ENCODE results near the gene CDH22. TPM values are rescaled to one million over a fixed set of nuclear protein-coding genes. Genes with fewer than 3 reads are reported as not detected.

The CDH22 gene
- total RNA-seq, 1 donor from 2014 or later: not detected

DNA sequence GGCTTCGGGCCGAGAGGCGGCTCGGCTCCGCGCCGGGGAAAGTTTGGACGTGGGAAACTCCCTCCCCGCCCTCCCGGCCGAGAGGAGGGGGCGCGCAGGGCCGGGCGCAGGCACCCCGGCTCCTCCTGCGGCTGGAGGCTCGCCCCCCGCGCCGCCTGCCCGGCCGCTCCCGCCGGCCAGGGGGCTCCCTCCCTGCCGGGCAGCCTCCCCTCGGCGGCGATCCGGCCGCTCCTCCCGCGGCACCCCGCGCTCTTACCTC lies 370 bp downstream of the CDH22 start:
- no peaks in the 10 kb centered on the region for H3K9me3 ChIP-seq
- no peak overlapping the region for H3K27ac ChIP-seq
- no peak for DNase-seq (ENCODE audit: low spot score in 2 of 2)
- peaks cover 6% of the 10 kb centered on the region in 2 donors for H3K4me1 ChIP-seq
- H3K4me3 ChIP-seq: peak overlapping the region; percentile 52 to 66
- H3K27me3 ChIP-seq: peaks cover 13% of the 10 kb centered on the region
- intact Hi-C loops (cut with DNase I): no loop called here
- TF ChIP-seq, protein P1, sequence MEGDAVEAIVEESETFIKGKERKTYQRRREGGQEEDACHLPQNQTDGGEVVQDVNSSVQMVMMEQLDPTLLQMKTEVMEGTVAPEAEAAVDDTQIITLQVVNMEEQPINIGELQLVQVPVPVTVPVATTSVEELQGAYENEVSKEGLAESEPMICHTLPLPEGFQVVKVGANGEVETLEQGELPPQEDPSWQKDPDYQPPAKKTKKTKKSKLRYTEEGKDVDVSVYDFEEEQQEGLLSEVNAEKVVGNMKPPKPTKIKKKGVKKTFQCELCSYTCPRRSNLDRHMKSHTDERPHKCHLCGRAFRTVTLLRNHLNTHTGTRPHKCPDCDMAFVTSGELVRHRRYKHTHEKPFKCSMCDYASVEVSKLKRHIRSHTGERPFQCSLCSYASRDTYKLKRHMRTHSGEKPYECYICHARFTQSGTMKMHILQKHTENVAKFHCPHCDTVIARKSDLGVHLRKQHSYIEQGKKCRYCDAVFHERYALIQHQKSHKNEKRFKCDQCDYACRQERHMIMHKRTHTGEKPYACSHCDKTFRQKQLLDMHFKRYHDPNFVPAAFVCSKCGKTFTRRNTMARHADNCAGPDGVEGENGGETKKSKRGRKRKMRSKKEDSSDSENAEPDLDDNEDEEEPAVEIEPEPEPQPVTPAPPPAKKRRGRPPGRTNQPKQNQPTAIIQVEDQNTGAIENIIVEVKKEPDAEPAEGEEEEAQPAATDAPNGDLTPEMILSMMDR (IDR thresholded peaks at IDR 0.05): no peak
- no peaks in the 10 kb centered on the region for H3K36me3 ChIP-seq

DNA sequence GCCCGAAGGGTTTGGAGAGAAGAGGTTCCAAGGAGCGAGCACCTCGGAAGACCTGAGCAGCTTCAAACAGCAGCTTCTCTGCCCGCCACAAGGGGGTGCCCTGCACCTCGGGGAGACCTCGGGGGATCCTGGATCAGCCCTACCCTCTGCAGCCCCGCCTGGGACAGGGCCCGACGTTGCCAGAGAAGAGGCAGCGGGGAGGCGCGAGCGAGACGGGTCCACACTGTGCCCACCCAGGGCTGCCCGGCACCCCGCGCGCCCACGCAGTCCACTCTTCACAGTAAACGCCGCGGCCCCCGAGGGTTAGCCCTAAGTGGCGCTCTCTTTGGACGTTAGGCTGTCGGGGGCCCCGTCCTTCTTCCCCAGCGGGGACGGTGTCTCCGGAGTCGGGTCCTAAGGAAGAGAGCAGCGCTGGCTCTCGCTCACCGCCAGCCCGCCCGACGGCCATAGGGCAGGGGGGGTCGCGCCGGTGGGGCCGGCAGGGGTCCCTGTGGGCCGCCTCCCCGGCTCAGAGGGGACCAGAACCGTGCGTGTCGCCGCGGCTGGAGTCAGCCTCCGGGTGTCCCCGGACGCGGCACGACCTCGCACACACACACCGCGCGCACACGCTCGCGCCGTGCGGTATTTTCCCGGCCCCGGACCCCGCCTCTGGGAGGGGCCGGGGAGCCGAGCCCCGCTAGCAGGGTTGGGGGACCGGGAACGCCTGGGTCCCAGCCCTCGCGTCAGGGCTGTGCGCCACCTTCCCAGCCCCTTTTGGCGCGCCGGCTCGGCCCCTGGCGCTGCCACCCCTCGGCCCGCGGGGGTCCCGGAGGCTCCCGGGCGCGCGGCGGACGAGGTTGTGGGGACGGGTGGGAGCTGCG lies 929 bp downstream of the CDH22 start:
- peaks cover 6% of the 10 kb centered on the region in 2 donors for H3K4me1 ChIP-seq
- TF ChIP-seq, protein P1 (IDR thresholded peaks at IDR 0.05): peak; percentile 36 to 59 (median 51)
- H3K9me3 ChIP-seq: no peaks in the 10 kb centered on the region
- DNase-seq (ENCODE audit: low spot score in 2 of 2): no peak
- H3K27ac ChIP-seq: no peak overlapping the region
- no peaks in the 10 kb centered on the region for H3K36me3 ChIP-seq
- H3K27me3 ChIP-seq: peaks cover 7% of the 10 kb centered on the region
- intact Hi-C loops (cut with DNase I): no loop called here
- H3K4me3 ChIP-seq: peak overlapping the region; percentile 52 to 66

DNA sequence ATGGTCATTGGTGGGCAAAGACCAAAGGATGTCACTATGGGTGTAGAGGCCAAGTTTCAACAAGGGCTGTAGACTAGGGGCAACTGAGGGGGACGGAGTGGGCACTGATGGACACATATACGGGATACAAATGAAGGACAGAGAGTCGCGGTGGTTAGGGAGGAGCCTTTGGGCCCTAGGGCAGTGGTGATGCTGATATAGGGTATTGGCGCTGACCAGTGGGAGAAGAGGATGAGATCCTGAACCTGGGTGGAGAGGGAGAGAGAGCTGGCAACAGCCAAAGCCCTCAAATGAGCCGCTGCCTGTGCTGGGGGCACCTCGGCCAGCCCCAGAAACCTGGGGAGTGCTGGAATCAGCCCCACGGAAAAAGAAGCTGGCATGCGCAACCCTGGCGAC lies 1.6 kb downstream of the CDH22 start:
- Histone ChIP-seq H3K9me3 (no peaks in the 10 kb centered on the region), H3K27me3 (peaks cover 7% of the 10 kb centered on the region), H3K36me3 (no peaks in the 10 kb centered on the region), H3K4me1 (peaks cover 6% of the 10 kb centered on the region in 2 donors), H3K4me3 (no peak overlapping the region), H3K27ac (no peak overlapping the region)
- TF ChIP-seq, protein P1 (IDR thresholded peaks at IDR 0.05): no peak
- intact Hi-C loops (cut with DNase I): no loop called here
- no peak for DNase-seq (ENCODE audit: low spot score in 2 of 2)

DNA sequence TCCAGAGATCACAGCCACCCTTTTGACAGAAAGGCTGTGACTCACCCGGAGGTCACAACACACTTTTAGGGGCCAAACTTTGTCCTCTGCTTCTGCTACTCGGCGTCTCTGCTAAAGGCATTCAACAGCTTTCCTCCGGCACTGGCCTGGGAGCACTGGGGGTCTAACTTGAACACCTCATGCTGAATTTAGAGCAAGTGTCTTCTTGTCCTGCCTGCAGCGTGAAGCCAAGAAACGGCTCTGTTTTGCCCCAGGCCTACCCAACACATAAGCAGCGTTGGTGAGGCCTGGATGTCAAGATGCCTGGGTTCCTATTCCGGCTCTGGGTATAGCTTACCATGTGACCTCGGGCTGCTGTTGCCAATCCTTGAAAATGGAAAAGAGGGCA lies 2.3 kb downstream of the CDH22 start:
- no peak for DNase-seq (ENCODE audit: low spot score in 2 of 2)
- no peaks in the 10 kb centered on the region for H3K36me3 ChIP-seq
- no peak overlapping the region for H3K27ac ChIP-seq
- intact Hi-C loops (cut with DNase I): no loop called here
- H3K4me1 ChIP-seq: peaks cover 6% of the 10 kb centered on the region in 2 donors
- no peak overlapping the region for H3K4me3 ChIP-seq
- TF ChIP-seq, protein P1 (IDR thresholded peaks at IDR 0.05): no peak
- H3K27me3 ChIP-seq: peaks cover 7% of the 10 kb centered on the region
- no peaks in the 10 kb centered on the region for H3K9me3 ChIP-seq

DNA sequence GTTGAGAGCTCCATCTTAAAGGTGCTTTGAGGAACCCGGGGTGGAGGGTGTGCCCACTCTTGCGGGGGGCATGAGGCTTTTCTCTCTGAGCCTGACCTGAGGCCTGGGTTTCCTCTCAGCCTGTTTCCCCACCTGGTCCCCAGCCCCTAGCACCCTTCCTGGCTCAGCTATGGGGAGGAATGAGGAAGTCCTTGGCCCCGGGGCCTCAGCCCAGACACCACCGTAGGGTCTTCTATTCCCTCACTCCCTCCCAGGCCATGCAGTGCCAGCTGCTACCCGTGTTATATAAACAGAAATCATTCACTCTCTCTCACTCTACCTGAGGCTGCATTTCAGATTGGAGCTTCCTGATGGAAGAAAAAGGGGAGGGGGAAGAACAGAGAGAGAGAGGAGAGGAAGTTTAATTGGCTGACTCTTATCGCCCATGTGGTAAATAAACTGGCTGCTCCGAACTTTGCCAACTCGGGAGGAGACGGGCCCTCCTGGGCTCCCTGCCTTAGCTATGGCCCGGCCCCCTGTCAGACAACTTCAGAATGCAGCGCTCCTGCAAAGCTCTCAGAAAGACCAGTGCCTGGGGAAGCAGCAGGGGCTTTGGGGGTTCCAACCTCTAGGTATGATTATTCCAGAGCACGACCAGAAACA lies 2.8 kb downstream of the CDH22 start:
- intact Hi-C loops (cut with DNase I): no loop called here
- H3K36me3 ChIP-seq: no peaks in the 10 kb centered on the region

More for the DNA sequence above, 2.8 kb downstream of the CDH22 start:
- no peak overlapping the region for H3K27ac ChIP-seq
- H3K4me1 ChIP-seq: peaks cover 6% of the 10 kb centered on the region in 2 donors
- no peak for DNase-seq (ENCODE audit: low spot score in 2 of 2)
- TF ChIP-seq, protein P1 (IDR thresholded peaks at IDR 0.05): no peak
- no peaks in the 10 kb centered on the region for H3K9me3 ChIP-seq
- H3K27me3 ChIP-seq: peaks cover 7% of the 10 kb centered on the region
- H3K4me3 ChIP-seq: no peak overlapping the region

All from ascending aorta (tissue), 2 donors.